Prostate gland (tissue), 2 donors: ENCODE results near the gene ZNF546. TPM values are rescaled to one million over a fixed set of nuclear protein-coding genes. Genes with fewer than 3 reads are reported as not detected.
A peak's percentile ranks its signal among the peaks of the same experiment; 100 is the strongest.

Experiments
- DNase-seq: peaks from one replicate; pipeline ENCODE4 v3.0.0-alpha.2; 2019; ENCODE audit warnings: low spot score
- H3K27ac ChIP-seq, 2 donors: fragments of 200-600 bp; sonication (generic); 2 replicates each; pipeline ENCODE4 v1.5.1; 2017 to 2019
- H3K27me3 ChIP-seq: fragments of 200-600 bp; sonication (generic); replicated peaks from 2 replicates; pipeline ENCODE4 v1.5.1; 2019; ENCODE audit not compliant: insufficient read depth
- H3K36me3 ChIP-seq, 2 donors: fragments of 200-600 bp; sonication (generic); 1 replicate in 1 of 2; 2 replicates in 1 of 2; pipeline versions ENCODE4 v1.5.1 to v1.8.1; 2017 to 2019
- H3K4me1 ChIP-seq: fragments of 200-600 bp; sonication (generic); replicated peaks from 2 replicates; pipeline ENCODE4 v1.5.1; 2019
- H3K4me3 ChIP-seq, 2 donors: fragments of 200-600 bp; sonication (generic); 2 replicates each; pipeline ENCODE4 v1.5.1; 2017 to 2019
- H3K9me3 ChIP-seq: fragments of 200-600 bp; sonication (generic); 2 replicates; pipeline ENCODE4 v1.5.1; 2017
- CTCF ChIP-seq, 4 experiments: fragments of 200-600 bp in 2 of 4; fragments of 450-650 bp in 2 of 4; sonication (generic) in 2 of 4; IDR thresholded peaks; 1 replicate in 3 of 4; 2 replicates in 1 of 4; pipeline ENCODE4 v1.5.1; 2016 to 2019; ENCODE audit warnings: antibody characterized with exemption in 4 of 4, mild to moderate bottlenecking in 2 of 4, moderate library complexity in 2 of 4
- POLR2A ChIP-seq: fragments of 450-650 bp; IDR thresholded peaks from one replicate; pipeline ENCODE4 v1.6.1; 2016; ENCODE audit warnings: antibody characterized with exemption, mild to moderate bottlenecking
- POLR2AphosphoS5 ChIP-seq: sonication (generic); formaldehyde crosslinking; IDR thresholded peaks from one replicate; pipeline ENCODE4 v1.6.1; 2017; ENCODE audit warnings: antibody characterized with exemption
- WGBS: methylation state at CpG from one replicate; pipeline ENCODE4 v1.1.5; 2018; 5-methylcytosine and 5-hydroxymethylcytosine counted together
- intact Hi-C: fragments of 100-400 bp; cut with DNase I; formaldehyde crosslinking; loops from one replicate; pipeline ENCODE4 v1.14.2; 2022
- total RNA-seq, 2 donors: library from RNA; depleted of rRNA; stranded (reverse); fragments of >200 nt; gene quantifications; one replicate each; pipeline ENCODE4 v1.1.0, GENCODE V29; 2016

Gene ZNF546
- total RNA-seq, 2 donors from 2014 or later: 4.6 to 10.6 TPM

GRCh38 chr19:40054632-40055031 is 57.8 kb downstream of the ZNF546 start:
- H3K4me1 ChIP-seq: no peaks in the 10 kb centered on the region
- no peak for TF ChIP-seq POLR2AphosphoS5
- no peak for TF ChIP-seq POLR2A
- TF ChIP-seq CTCF (IDR thresholded peaks at IDR 0.05): no peak
- DNase-seq: no peak
- intact Hi-C loops: no loop called here
- 90% methylated on average over 9 of the region's 9 CpGs for WGBS
- no peaks in the 10 kb centered on the region for H3K9me3 ChIP-seq
- no peak overlapping the region for H3K27ac ChIP-seq
- no peaks in the 10 kb centered on the region for H3K36me3 ChIP-seq
- H3K4me3 ChIP-seq: no peak overlapping the region
- no peaks in the 10 kb centered on the region for H3K27me3 ChIP-seq

DNA sequence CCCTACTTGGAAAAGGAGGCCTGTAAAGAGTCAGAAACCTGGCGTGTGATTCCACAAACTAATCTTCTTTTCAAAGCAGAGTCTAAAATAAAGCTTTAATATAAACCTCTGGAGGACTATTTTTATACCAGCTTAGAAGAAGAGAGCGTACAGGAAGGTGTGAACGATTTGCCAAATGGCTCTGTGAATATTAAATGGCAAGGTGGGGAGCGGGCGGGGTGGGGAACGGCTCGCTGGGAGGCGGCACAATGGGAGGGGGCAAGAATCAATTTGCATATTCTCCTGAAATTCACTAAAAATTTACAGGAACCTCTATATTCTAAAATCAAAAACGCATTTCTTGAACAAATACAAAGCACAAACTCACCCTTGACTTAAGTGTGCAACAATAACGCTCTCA is 58.2 kb downstream of the ZNF546 start:
- Histone ChIP-seq H3K27me3 (no peaks in the 10 kb centered on the region), H3K27ac (no peak overlapping the region), H3K4me1 (no peaks in the 10 kb centered on the region), H3K36me3 (no peaks in the 10 kb centered on the region), H3K4me3 (peak overlapping the region; percentile 62 to 66), H3K9me3 (no peaks in the 10 kb centered on the region)
- WGBS: 44% methylated on average over 10 of the region's 10 CpGs
- no peak for TF ChIP-seq CTCF (IDR thresholded peaks at IDR 0.05)
- TF ChIP-seq POLR2AphosphoS5: no peak
- DNase-seq: no peak
- intact Hi-C loops: no loop called here

DNA sequence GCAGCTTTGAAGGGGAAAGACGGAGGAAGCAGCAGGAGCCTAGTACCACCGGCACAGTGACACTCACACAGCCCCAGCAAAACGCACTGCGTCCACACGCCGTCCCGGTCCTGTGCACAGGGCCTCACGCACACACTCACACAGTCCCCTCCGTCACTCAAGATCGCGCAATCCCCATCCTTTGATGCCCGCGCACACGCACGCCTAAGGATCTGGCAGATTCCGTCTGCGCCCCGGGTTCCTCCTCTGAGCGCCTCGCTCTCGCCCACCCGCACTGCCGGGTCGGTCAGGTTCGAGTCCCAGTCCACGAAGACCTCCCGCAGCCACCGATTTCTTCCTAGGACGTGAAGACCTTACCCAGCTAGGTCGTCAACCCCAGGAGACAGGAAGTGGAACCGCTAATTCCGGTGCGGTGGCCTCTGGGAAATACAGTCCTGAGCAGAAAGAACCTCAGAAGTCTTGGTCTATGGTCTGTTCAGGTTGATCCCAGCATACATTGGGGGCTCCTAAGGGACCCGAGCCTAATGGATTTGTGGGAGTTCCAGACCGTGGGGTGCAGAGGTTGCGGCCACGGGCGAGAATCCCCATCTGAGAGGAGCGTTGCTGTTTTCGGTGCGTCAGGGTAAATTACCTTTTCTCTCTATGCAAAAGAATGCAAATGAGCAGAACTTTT is 59.1 kb downstream of the ZNF546 start, which contains the start of gene ZNF780B:
TSS of gene ZNF780B (minus strand) at position 400 of the 673 bp plus-strand sequence. CDS start 5,899 bp downstream, outside the sequence.
- 1% methylated on average over 40 of the region's 41 CpGs for WGBS
- peak; percentile 56 for DNase-seq
- intact Hi-C loops: no loop called here
- TF ChIP-seq POLR2AphosphoS5 (peak; percentile 75), POLR2A (no peak)
- Histone ChIP-seq H3K36me3 (no peaks in the 10 kb centered on the region), H3K27me3 (no peaks in the 10 kb centered on the region), H3K27ac (peak within 1 kb of the TSS; percentile 48 to 52), H3K9me3 (no peaks in the 10 kb centered on the region), H3K4me1 (no peaks in the 10 kb centered on the region), H3K4me3 (peak within 1 kb of the TSS; percentile 62 to 66)

DNA sequence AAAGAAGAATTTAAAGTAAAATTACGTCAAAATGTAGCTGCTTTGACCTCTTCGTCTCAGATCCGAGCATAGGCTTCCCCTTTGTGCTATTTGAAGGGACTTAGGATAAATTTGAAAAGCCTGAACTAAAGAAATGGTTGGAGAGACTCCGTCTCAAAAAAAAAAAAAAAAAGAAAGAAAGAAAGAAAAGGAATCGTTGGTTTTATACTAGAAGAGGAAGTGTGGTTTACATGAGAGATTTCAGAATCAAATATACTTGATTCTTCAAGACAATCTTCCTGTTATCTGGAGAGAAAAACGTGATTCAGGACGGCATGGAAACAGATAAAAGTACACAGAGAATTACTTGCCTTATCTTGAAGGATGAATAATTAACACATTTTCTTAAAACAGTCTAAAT is 59.6 kb downstream of the ZNF546 start:
- Histone ChIP-seq H3K36me3 (no peaks in the 10 kb centered on the region), H3K9me3 (no peaks in the 10 kb centered on the region), H3K27me3 (no peaks in the 10 kb centered on the region), H3K27ac (peak overlapping the region; percentile 48 to 52), H3K4me1 (no peaks in the 10 kb centered on the region), H3K4me3 (peak overlapping the region; percentile 62 to 66)
- WGBS: 6% methylated on average over 7 of the region's 7 CpGs
- DNase-seq: no peak
- intact Hi-C loops: no loop called here
- TF ChIP-seq POLR2AphosphoS5 (no peak), CTCF (IDR thresholded peaks at IDR 0.05) (no peak), POLR2A (no peak)

DNA sequence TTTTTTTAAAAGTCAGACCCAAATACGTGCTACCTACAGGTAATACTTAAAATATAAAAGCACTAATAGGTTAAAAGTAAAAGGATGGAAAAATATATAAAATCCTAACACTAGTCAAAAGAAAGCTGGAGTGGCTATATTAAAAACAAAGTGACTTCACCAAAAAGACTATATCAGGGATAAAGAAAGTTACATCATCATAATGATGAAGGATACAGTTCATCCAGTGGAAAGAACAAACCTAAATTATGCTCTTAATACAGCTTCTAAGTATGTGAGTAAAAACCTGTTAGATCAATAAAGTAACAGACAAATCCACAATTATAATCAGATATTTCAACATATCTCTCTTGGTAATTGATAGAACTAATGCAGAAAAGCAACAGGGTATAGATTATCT is 60.3 kb downstream of the ZNF546 start:
- no peak overlapping the region for H3K4me3 ChIP-seq
- no peaks in the 10 kb centered on the region for H3K4me1 ChIP-seq
- WGBS: 81% methylated on average over 1 of the region's 1 CpG
- no peak overlapping the region for H3K27ac ChIP-seq
- H3K36me3 ChIP-seq: no peaks in the 10 kb centered on the region
- TF ChIP-seq POLR2A (no peak), POLR2AphosphoS5 (no peak), CTCF (IDR thresholded peaks at IDR 0.05) (no peak)
- intact Hi-C loops: no loop called here
- no peaks in the 10 kb centered on the region for H3K27me3 ChIP-seq
- no peaks in the 10 kb centered on the region for H3K9me3 ChIP-seq
- no peak for DNase-seq
